HG02870 (cell line): Measurements from ENCODE around the gene SYAP1.
A peak's percentile ranks its signal among the peaks of the same experiment; 100 is the strongest.
"Not testable (repeated sequence)": the region's sequence is repeated elsewhere in the genome, so short reads cannot be mapped to it uniquely, and the experiment has no call there.

Source experiments
- ATAC-seq: cut with Tn5 transposase; IDR thresholded peaks from one replicate; pipeline ENCODE4 v1.9.1; 2021; ENCODE audit warnings: mild to moderate bottlenecking, moderate library complexity; ENCODE audit not compliant: unreplicated experiment

The SYAP1 gene

GRCh38 chrX:16778545-16778944 is 59.1 kb downstream of the SYAP1 start:
- no peak for ATAC-seq

GRCh38 chrX:16778993-16779392 is 59.6 kb downstream of the SYAP1 start:
- no peak for ATAC-seq

GRCh38 chrX:16779815-16780214 is 60.4 kb downstream of the SYAP1 start:
- not testable (repeated sequence) for ATAC-seq

GRCh38 chrX:16783452-16783851 is 64.0 kb downstream of the SYAP1 start:
- ATAC-seq = no peak

- ATAC-seq = not testable (repeated sequence)
These were observed 65.0 kb downstream of the SYAP1 start for GRCh38 chrX:16784440-16784839.

GRCh38 chrX:16785247-16786138 is 66.1 kb downstream of the SYAP1 start:
- no peak for ATAC-seq

- ATAC-seq = peak; percentile 99
These were observed 66.9 kb downstream of the SYAP1 start, which contains the start of gene TXLNG for GRCh38 chrX:16786139-16786790. Gene TXLNG, plus strand, starts transcription at chrX:16786466. Its CDS starts 22 bp downstream, at chrX:16786488.

- no peak for ATAC-seq
These were observed 67.7 kb downstream of the SYAP1 start for GRCh38 chrX:16786791-16787735.

GRCh38 chrX:16788477-16788876 is 69.1 kb downstream of the SYAP1 start:
- no peak for ATAC-seq

GRCh38 chrX:16796298-16796697 is 76.9 kb downstream of the SYAP1 start:
- ATAC-seq = no peak

GRCh38 chrX:16797358-16797757 is 77.9 kb downstream of the SYAP1 start:
- ATAC-seq = no peak

- ATAC-seq = no peak
These were observed 78.4 kb downstream of the SYAP1 start for GRCh38 chrX:16797841-16798240.

GRCh38 chrX:16804923-16805464 is 85.6 kb downstream of the SYAP1 start:
- peak; percentile 53 for ATAC-seq

- no peak for ATAC-seq
These were observed 88.1 kb downstream of the SYAP1 start for GRCh38 chrX:16807548-16807947.

- ATAC-seq = no peak
These were observed 88.6 kb downstream of the SYAP1 start for GRCh38 chrX:16807976-16808542.

GRCh38 chrX:16814597-16814996 is 95.2 kb downstream of the SYAP1 start:
- ATAC-seq = no peak
